HG03045 (cell line): ENCODE results near the gene TCEAL3.
A peak's percentile ranks its signal among the peaks of the same experiment; 100 is the strongest.
"Not testable (repeated sequence)": the region's sequence is repeated elsewhere in the genome, so short reads cannot be mapped to it uniquely, and the experiment has no call there.

Experiments
- ATAC-seq: cut with Tn5 transposase; IDR thresholded peaks from one replicate; pipeline ENCODE4 v1.9.1; 2021; ENCODE audit warnings: mild to moderate bottlenecking, moderate library complexity; ENCODE audit not compliant: unreplicated experiment

Gene TCEAL3

GRCh38 chrX:103607364-103608305 lies at the start of gene TCEAL3:
TSS of gene TCEAL3 (plus strand) at chrX:103607963. CDS start at chrX:103609065, 1,102 bp downstream.
- ATAC-seq: peak; percentile 79

- no peak for ATAC-seq
These were observed 47.5 kb upstream of the TCEAL3 start for GRCh38 chrX:103560256-103560655.

GRCh38 chrX:103562801-103563200 lies 45.0 kb upstream of the TCEAL3 start:
- ATAC-seq: no peak

GRCh38 chrX:103565197-103565596 lies 42.6 kb upstream of the TCEAL3 start:
- ATAC-seq: peak; percentile 52

- ATAC-seq: peak; percentile 31
These were observed 42.0 kb upstream of the TCEAL3 start for GRCh38 chrX:103565752-103566151.

- no peak for ATAC-seq
These were observed 36.6 kb upstream of the TCEAL3 start for GRCh38 chrX:103571121-103571520.

- ATAC-seq: no peak
These were observed 36.0 kb upstream of the TCEAL3 start for GRCh38 chrX:103571726-103572125.

- ATAC-seq: no peak
These were observed 34.6 kb upstream of the TCEAL3 start for GRCh38 chrX:103573202-103573601.

- ATAC-seq: no peak
These were observed 23.2 kb upstream of the TCEAL3 start for GRCh38 chrX:103584596-103584995.

- ATAC-seq: peak; percentile 76
These were observed 22.1 kb upstream of the TCEAL3 start, which contains the start of gene TCEAL4 for GRCh38 chrX:103585411-103586313. TSS of gene TCEAL4 (plus strand) at chrX:103585515. CDS start at chrX:103586676, 1,161 bp downstream.

GRCh38 chrX:103586314-103586646 lies 21.5 kb upstream of the TCEAL3 start:
- peak; percentile 24 for ATAC-seq

- no peak for ATAC-seq
These were observed 21.1 kb upstream of the TCEAL3 start for GRCh38 chrX:103586659-103587058.

GRCh38 chrX:103592295-103592694 lies 15.5 kb upstream of the TCEAL3 start:
- not testable (repeated sequence) for ATAC-seq

GRCh38 chrX:103595202-103595601 lies 12.6 kb upstream of the TCEAL3 start:
- not testable (repeated sequence) for ATAC-seq

- peak; percentile 17 for ATAC-seq
These were observed 672 bp downstream of the TCEAL3 start for GRCh38 chrX:103608306-103608963.

- ATAC-seq: no peak
These were observed 2.5 kb downstream of the TCEAL3 start for GRCh38 chrX:103610282-103610681.

GRCh38 chrX:103613362-103613890 lies 5.7 kb downstream of the TCEAL3 start:
- ATAC-seq: no peak

GRCh38 chrX:103614999-103615398 lies 7.2 kb downstream of the TCEAL3 start:
- no peak for ATAC-seq

- ATAC-seq: no peak
These were observed 8.1 kb downstream of the TCEAL3 start for GRCh38 chrX:103615781-103616371.

- no peak for ATAC-seq
These were observed 9.0 kb downstream of the TCEAL3 start for GRCh38 chrX:103616676-103617186.
